Aorta (tissue), 5 donors: ENCODE data around the gene QSOX2. TPM values are rescaled to one million over a fixed set of nuclear protein-coding genes. Genes with fewer than 3 reads are reported as not detected.

Experiments used
- ATAC-seq: fragments of 200-7000 bp; cut with Tn5 transposase; one replicate; pipeline ENCODE4 v1.9.1; 2022; ENCODE audit warnings: moderate library complexity; ENCODE audit not compliant: low FRiP score
- DNase-seq, 2 donors: peaks; one replicate each; pipeline ENCODE4 v3.0.0-alpha.2; 2020
- H3K27ac ChIP-seq, 2 donors: one replicate each; pipeline ENCODE4 v1.5.1; 2013; ENCODE audit warnings: low read length in 2 of 2, mild to moderate bottlenecking in 2 of 2, moderate library complexity in 2 of 2, control low read depth in 1 of 2, inconsistent platforms in 1 of 2, low read depth in 1 of 2
- H3K27me3 ChIP-seq, 2 donors: one replicate each; pipeline ENCODE4 v1.6.1; 2013; ENCODE audit warnings: control low read depth in 1 of 2, low read length in 1 of 2, mild to moderate bottlenecking in 1 of 2, moderate library complexity in 1 of 2; ENCODE audit not compliant: insufficient read depth in 2 of 2, control insufficient read depth in 1 of 2
- H3K36me3 ChIP-seq, 2 donors: one replicate each; pipeline ENCODE4 v1.6.1; 2013; ENCODE audit warnings: control low read depth in 1 of 2, low read length in 1 of 2, mild to moderate bottlenecking in 1 of 2; ENCODE audit not compliant: insufficient read depth in 2 of 2, control insufficient read depth in 1 of 2
- H3K4me1 ChIP-seq, 2 donors: one replicate each; pipeline ENCODE4 v1.6.1; 2013; ENCODE audit warnings: low read length in 2 of 2, control low read depth in 1 of 2, mild to moderate bottlenecking in 1 of 2, moderate library complexity in 1 of 2; ENCODE audit not compliant: insufficient read depth in 2 of 2, control insufficient read depth in 1 of 2
- H3K4me3 ChIP-seq, 2 donors: one replicate each; pipeline ENCODE4 v1.5.1; 2013; ENCODE audit warnings: low read length in 2 of 2, control low read depth in 1 of 2, mild to moderate bottlenecking in 1 of 2
- H3K9me3 ChIP-seq: one replicate; pipeline ENCODE4 v1.6.1; 2013; ENCODE audit warnings: mild to moderate bottlenecking, low read length; ENCODE audit not compliant: control insufficient read depth
- WGBS, 2 donors: extraction: QIAGEN DNeasy Blood & Tissue Kit; methylation state at CpG; one replicate each; pipeline ENCODE4 v1.1.7; 2013; 5-methylcytosine and 5-hydroxymethylcytosine counted together
- intact Hi-C, 2 donors: fragments of 100-400 bp; cut with DNase I; formaldehyde crosslinking; loops; one replicate each; pipeline versions ENCODE4 v1.14.2 to v1.15.0; 2022
- polyA plus RNA-seq, 2 donors: library from polyadenylated mRNA; stranded (reverse); fragments of 200-250 nt; gene quantifications; one replicate each; pipeline ENCODE4 v1.2.3, GENCODE V29; 2013
- total RNA-seq, 2 donors: library from RNA; stranded (reverse); fragmentation: NEBNext Ultra II Directional; extraction: Animal tissue kit (Norgen Biotek cat#: 25700); gene quantifications; one replicate each; pipeline ENCODE4 v1.2.1, GENCODE V29; 2021
- donor health status: healthy with polysubstance abuse.
- donor health status: Bipolar disorder and iron deficiency.
- donor health status: DM: no; HTN: no; CAD: no.
- donor health status: DM: no; HTN: no; CAD: no.
- donor health status: DM: yes; HTN: yes; CAD: no.

QSOX2 gene
- total and polyA plus RNA-seq, 4 donors, result 1.0 to 7.9 (median 6.3) TPM

- no peak for DNase-seq
- no peak overlapping the region for H3K27ac ChIP-seq
- no peaks in the 10 kb centered on the region for H3K27me3 ChIP-seq
- no peak overlapping the region for H3K4me3 ChIP-seq
- H3K9me3 ChIP-seq, result no peaks in the 10 kb centered on the region
- H3K36me3 ChIP-seq, result no peaks in the 10 kb centered on the region
- intact Hi-C loops, result loop anchor here in 1 of 2 donors (10.0 kb wide), 2 partner anchors 285 to 345 kb away; partner anchors contain the start of genes CAMSAP1 and UBAC1
- H3K4me1 ChIP-seq, result no peaks in the 10 kb centered on the region
- ATAC-seq, result no peak
- 70 to 73% methylated on average over 30 of the region's 30 CpGs for WGBS, 2 donors
Observed at GRCh38 chr9:136249877-136250559, 4.4 kb upstream of the QSOX2 start.

DNA sequence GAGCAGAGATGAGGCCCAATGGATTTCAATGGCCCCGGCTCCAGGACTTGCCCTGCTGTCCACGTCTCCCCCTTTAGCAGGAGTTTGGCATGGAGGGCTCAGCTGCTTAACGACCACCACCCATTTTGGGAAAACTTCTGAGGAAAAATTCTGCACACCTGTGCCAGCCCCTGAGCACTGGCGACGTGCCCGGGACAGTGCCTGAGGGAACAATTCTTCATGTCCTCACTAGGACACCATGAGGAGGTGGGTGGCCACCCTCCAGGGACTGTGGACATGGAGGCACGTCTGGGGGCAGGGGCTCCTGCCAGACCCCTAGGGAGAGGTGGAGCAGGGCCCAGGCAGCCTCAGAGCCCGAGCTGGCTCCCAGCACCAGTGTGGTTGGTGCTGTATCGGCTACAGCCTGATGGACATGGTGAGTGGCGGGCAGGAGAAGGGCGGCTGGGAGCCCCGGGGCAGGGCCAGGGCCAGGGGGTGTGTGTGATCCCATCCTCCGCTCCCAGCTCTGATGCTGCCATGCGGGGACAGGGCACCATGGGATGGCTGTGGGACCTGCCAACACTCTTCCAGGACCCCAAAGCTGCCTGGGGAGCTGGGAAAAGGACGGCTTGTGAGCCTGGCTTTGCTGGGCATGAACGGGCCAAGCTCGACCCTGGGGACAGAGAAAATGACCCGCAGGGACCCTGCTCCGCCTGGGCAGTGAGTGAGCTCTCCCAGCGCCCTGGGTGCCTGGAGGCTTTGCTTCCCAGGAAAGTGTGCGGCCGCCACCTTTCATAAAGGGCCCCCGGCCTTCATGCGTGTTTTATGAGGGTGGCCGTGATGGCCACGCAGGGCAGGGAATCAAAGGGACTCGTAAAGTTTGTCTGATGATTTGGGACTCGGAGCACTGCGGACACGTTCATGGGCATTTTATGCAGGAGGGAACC, 3.6 kb upstream of the QSOX2 start:
- ATAC-seq (no peak), DNase-seq (no peak)
- no peaks in the 10 kb centered on the region for H3K9me3 ChIP-seq
- 75 to 79% methylated on average over 27 to 30 of the region's 30 CpGs for WGBS, 2 donors
- intact Hi-C loops, result loop anchor here in 1 of 2 donors (10.0 kb wide), 2 partner anchors 284 to 344 kb away; partner anchors contain the start of genes CAMSAP1 and UBAC1
- H3K4me1 ChIP-seq, result no peaks in the 10 kb centered on the region
- H3K27me3 ChIP-seq, result no peaks in the 10 kb centered on the region
- H3K4me3 ChIP-seq, result no peak overlapping the region
- H3K36me3 ChIP-seq, result no peaks in the 10 kb centered on the region
- no peak overlapping the region for H3K27ac ChIP-seq

- Histone ChIP-seq H3K4me1 (no peaks in the 10 kb centered on the region), H3K9me3 (no peaks in the 10 kb centered on the region), H3K4me3 (no peak overlapping the region), H3K27me3 (no peaks in the 10 kb centered on the region), H3K27ac (no peak overlapping the region), H3K36me3 (no peaks in the 10 kb centered on the region)
- ATAC-seq, result no peak
- intact Hi-C loops, result loop anchor here in 1 of 2 donors (10.0 kb wide), 2 partner anchors 283 to 343 kb away; partner anchors contain the start of genes CAMSAP1 and UBAC1
- 89 to 91% methylated on average over 24 of the region's 24 CpGs for WGBS, 2 donors
- no peak for DNase-seq
Observed at GRCh38 chr9:136247947-136248637, 2.5 kb upstream of the QSOX2 start.

- ATAC-seq, result no peak
- no peak for DNase-seq
Observed at GRCh38 chr9:136247551-136247916, 1.9 kb upstream of the QSOX2 start.

GRCh38 chr9:136246849-136247550, 1.4 kb upstream of the QSOX2 start:
- no peak overlapping the region for H3K27ac ChIP-seq
- H3K36me3 ChIP-seq, result no peaks in the 10 kb centered on the region
- DNase-seq (no peak), ATAC-seq (no peak)
- no peak overlapping the region for H3K4me3 ChIP-seq
- intact Hi-C loops, result loop anchor here in 1 of 2 donors (1.0 to 10.0 kb wide), 3 partner anchors 20 to 342 kb away; partner anchors contain the start of genes CAMSAP1 and UBAC1
- 66 to 71% methylated on average over 22 to 26 of the region's 26 CpGs for WGBS, 2 donors
- H3K9me3 ChIP-seq, result no peaks in the 10 kb centered on the region
- H3K4me1 ChIP-seq, result no peaks in the 10 kb centered on the region
- H3K27me3 ChIP-seq, result no peaks in the 10 kb centered on the region

More at GRCh38 chr9:136247551-136247916, 1.9 kb upstream of the QSOX2 start:
- H3K36me3 ChIP-seq, result no peaks in the 10 kb centered on the region
- H3K4me3 ChIP-seq, result no peak overlapping the region
- no peak overlapping the region for H3K27ac ChIP-seq
- intact Hi-C loops, result loop anchor here in 1 of 2 donors (10.0 kb wide), 2 partner anchors 283 to 343 kb away; partner anchors contain the start of genes CAMSAP1 and UBAC1
- H3K4me1 ChIP-seq, result no peaks in the 10 kb centered on the region
- no peaks in the 10 kb centered on the region for H3K27me3 ChIP-seq
- 42 to 55% methylated on average over 9 of the region's 9 CpGs for WGBS, 2 donors
- H3K9me3 ChIP-seq, result no peaks in the 10 kb centered on the region

- 6 to 9% methylated on average over 6 of the region's 6 CpGs for WGBS, 2 donors
- no peak for ATAC-seq
- Histone ChIP-seq H3K27ac (no peak overlapping the region), H3K9me3 (no peaks in the 10 kb centered on the region), H3K4me3 (peak overlapping the region in 1 of 2 donors; percentile 74), H3K36me3 (no peaks in the 10 kb centered on the region), H3K4me1 (no peaks in the 10 kb centered on the region), H3K27me3 (no peaks in the 10 kb centered on the region)
- DNase-seq, result no peak
- intact Hi-C loops, result loop anchor here in 1 of 2 donors (10.0 kb wide), 2 partner anchors 280 to 340 kb away; partner anchors contain the start of genes CAMSAP1 and UBAC1
Observed at GRCh38 chr9:136244969-136245218, 718 bp downstream of the QSOX2 start.

- DNase-seq (no peak), ATAC-seq (no peak)
- Histone ChIP-seq H3K4me3 (no peak overlapping the region), H3K27ac (no peak overlapping the region), H3K4me1 (no peaks in the 10 kb centered on the region), H3K9me3 (no peaks in the 10 kb centered on the region), H3K27me3 (no peaks in the 10 kb centered on the region), H3K36me3 (no peaks in the 10 kb centered on the region)
- intact Hi-C loops, result loop anchor here in 1 of 2 donors (10.0 kb wide), 2 partner anchors 280 to 340 kb away; partner anchors contain the start of genes CAMSAP1 and UBAC1
- 44 to 48% methylated on average over 11 of the region's 11 CpGs for WGBS, 2 donors
Observed at GRCh38 chr9:136244122-136244968, 1.3 kb downstream of the QSOX2 start.
